CD4-positive, alpha-beta T cell treated with Interleukin-4 for 4 hours (primary cell): ENCODE data around the gene FGF16.
"Not testable (repeated sequence)": the region's sequence is repeated elsewhere in the genome, so short reads cannot be mapped to it uniquely, and the experiment has no call there.

Experiments used
- DNase-seq: peaks from one replicate; pipeline ENCODE4 v3.0.0-alpha.2; 2020

FGF16 gene

GRCh38 chrX:77446908-77447652, at the start of gene FGF16:
Gene FGF16, plus strand, starts transcription at chrX:77447389. Its CDS starts 286 bp downstream, at chrX:77447675.
- DNase-seq = no peak

- no peak for DNase-seq
These were observed 48.7 kb upstream of the FGF16 start for GRCh38 chrX:77398330-77398954.

GRCh38 chrX:77404419-77404818, 42.8 kb upstream of the FGF16 start:
- DNase-seq = no peak

- DNase-seq = not testable (repeated sequence)
These were observed 39.4 kb upstream of the FGF16 start for GRCh38 chrX:77407821-77408220.

GRCh38 chrX:77412631-77413030, 34.6 kb upstream of the FGF16 start:
- no peak for DNase-seq

- no peak for DNase-seq
These were observed 32.0 kb upstream of the FGF16 start for GRCh38 chrX:77415161-77415560.

GRCh38 chrX:77415882-77416281, 31.3 kb upstream of the FGF16 start:
- no peak for DNase-seq

GRCh38 chrX:77422891-77423648, 24.1 kb upstream of the FGF16 start:
- no peak for DNase-seq

- no peak for DNase-seq
These were observed 20.4 kb upstream of the FGF16 start for GRCh38 chrX:77426811-77427210.

GRCh38 chrX:77427611-77428010, 19.6 kb upstream of the FGF16 start:
- DNase-seq = no peak

GRCh38 chrX:77428551-77428950, 18.6 kb upstream of the FGF16 start:
- no peak for DNase-seq

- no peak for DNase-seq
These were observed 16.0 kb upstream of the FGF16 start for GRCh38 chrX:77431227-77431626.

GRCh38 chrX:77433001-77433400, 14.2 kb upstream of the FGF16 start:
- DNase-seq = no peak

GRCh38 chrX:77434962-77435361, 12.2 kb upstream of the FGF16 start:
- DNase-seq = no peak

GRCh38 chrX:77436271-77436670, 10.9 kb upstream of the FGF16 start:
- DNase-seq = no peak

- no peak for DNase-seq
These were observed 10.5 kb upstream of the FGF16 start for GRCh38 chrX:77436682-77437081.

- no peak for DNase-seq
These were observed 6.9 kb upstream of the FGF16 start for GRCh38 chrX:77440330-77440729.

- no peak for DNase-seq
These were observed 6.2 kb upstream of the FGF16 start for GRCh38 chrX:77441033-77441432.

GRCh38 chrX:77441479-77441878, 5.7 kb upstream of the FGF16 start:
- no peak for DNase-seq

GRCh38 chrX:77442728-77443127, 4.5 kb upstream of the FGF16 start:
- DNase-seq = no peak

- no peak for DNase-seq
These were observed 3.1 kb upstream of the FGF16 start for GRCh38 chrX:77444075-77444474.

GRCh38 chrX:77444545-77444944, 2.6 kb upstream of the FGF16 start:
- no peak for DNase-seq

GRCh38 chrX:77446029-77446585, 1.1 kb upstream of the FGF16 start:
- no peak for DNase-seq
